Gastrocnemius medialis (tissue), 4 donors: ENCODE data around the gene TFCP2. TPM values are rescaled to one million over a fixed set of nuclear protein-coding genes. Genes with fewer than 3 reads are reported as not detected.

Experiments
- ATAC-seq, 2 donors: fragments of 150-250 bp; one replicate each; pipeline ENCODE4 v1.9.1; 2016
- DNase-seq, 2 donors: peaks; one replicate each; pipeline ENCODE4 v3.0.0-alpha.2; 2019
- H3K27ac ChIP-seq, 4 donors: fragments of 200-600 bp; sonication (generic); 1 replicate in 1 of 4; 2 replicates in 3 of 4; pipeline ENCODE4 v1.5.1; 2016 to 2018; ENCODE audit warnings: mild to moderate bottlenecking in 2 of 4, moderate library complexity in 1 of 4
- H3K27me3 ChIP-seq, 3 donors: fragments of 200-600 bp; sonication (generic) in 2 of 3; 1 replicate in 1 of 3; 2 replicates in 2 of 3; pipeline versions ENCODE4 v1.5.1 to v1.6.0; 2016 to 2019; ENCODE audit warnings: mild to moderate bottlenecking in 1 of 3, moderate library complexity in 1 of 3
- H3K36me3 ChIP-seq, 2 donors: fragments of 200-600 bp; sonication (generic) in 1 of 2; one replicate each; pipeline ENCODE4 v1.5.1; 2017 to 2018
- H3K4me1 ChIP-seq, 2 donors: fragments of 200-600 bp; sonication (generic) in 1 of 2; one replicate each; pipeline ENCODE4 v1.5.1; 2016 to 2017; ENCODE audit warnings: mild to moderate bottlenecking in 2 of 2
- H3K4me3 ChIP-seq, 4 donors: fragments of 200-600 bp; sonication (generic) in 3 of 4; 1 replicate in 1 of 4; 2 replicates in 3 of 4; pipeline ENCODE4 v1.5.1; 2016 to 2019; ENCODE audit warnings: mild to moderate bottlenecking in 2 of 4
- H3K9me3 ChIP-seq, 3 donors: fragments of 200-600 bp; sonication (generic) in 2 of 3; 1 replicate in 1 of 3; 2 replicates in 2 of 3; pipeline ENCODE4 v1.5.1; 2016 to 2019
- CTCF ChIP-seq, 5 experiments: fragments of 450-650 bp in 3 of 5; fragments of 200-600 bp in 2 of 5; sonication (generic) in 2 of 5; IDR thresholded peaks in 4 of 5; conservative IDR thresholded peaks in 1 of 5; 1 replicate in 4 of 5; 2 replicates in 1 of 5; pipeline ENCODE4 v1.5.1; 2016 to 2019; ENCODE audit warnings: antibody characterized with exemption in 5 of 5, mild to moderate bottlenecking in 3 of 5, moderate library complexity in 3 of 5
- POLR2A ChIP-seq, 2 donors: fragments of 450-650 bp; IDR thresholded peaks; one replicate each; pipeline ENCODE4 v1.6.1; 2017; ENCODE audit warnings: antibody characterized with exemption in 2 of 2, mild to moderate bottlenecking in 2 of 2, moderate library complexity in 2 of 2
- in situ Hi-C, 4 donors: fragments of 200-750 bp; cut with MboI; loops; one replicate each; pipeline versions ENCODE4 v1.15.0 to v1.8.0; 2017; ENCODE audit warnings: low sequenced_read_pairs in 4 of 4
- intact Hi-C: fragments of 100-400 bp; cut with DNase I; formaldehyde crosslinking; loops from one replicate; pipeline ENCODE4 v1.15.1; 2023; ENCODE audit warnings: low total_unique reads
- total RNA-seq, 4 donors: library from RNA; depleted of rRNA; stranded (reverse); fragments of >200 nt; gene quantifications; one replicate each; pipeline versions ENCODE4 v1.1.0 to v1.2.3, GENCODE V29; 2016

The TFCP2 gene
- total RNA-seq, 4 donors from 2014 or later = 8.9 to 14.2 (median 10.8) TPM

- H3K4me1 ChIP-seq = peaks cover 23 to 25% of the 10 kb centered on the region in 2 donors
- H3K27me3 ChIP-seq = no peaks in the 10 kb centered on the region
- H3K27ac ChIP-seq = no peak overlapping the region
- DNase-seq (no peak), ATAC-seq (no peak)
- intact Hi-C loops = loop anchor here (1.0 to 10.0 kb wide), 3 partner anchors 9 to 92 kb away; partner anchors contain the start of gene CSRNP2
- in situ Hi-C loops = loop anchor here in 1 of 4 donors (10.0 kb wide), 1 partner anchor 60 kb away; the partner anchor contains the start of gene DAZAP2
- TF ChIP-seq CTCF (IDR thresholded peaks at IDR 0.05 in 4 of 5, conservative IDR thresholded peaks at IDR 0.05 in 1 of 5) (no peak), POLR2A (IDR thresholded peaks at IDR 0.05) (no peak)
- H3K9me3 ChIP-seq = no peaks in the 10 kb centered on the region
- no peak overlapping the region for H3K4me3 ChIP-seq
- H3K36me3 ChIP-seq = no peaks in the 10 kb centered on the region
These were observed 1.6 kb upstream of the TFCP2 start for GRCh38 chr12:51174501-51174900.

GRCh38 chr12:51171884-51172514 lies 936 bp downstream of the TFCP2 start:
- Histone ChIP-seq H3K4me1 (peaks cover 28 to 30% of the 10 kb centered on the region in 2 donors), H3K9me3 (no peaks in the 10 kb centered on the region), H3K4me3 (peak overlapping the region; percentile 79 to 92 (median 88)), H3K36me3 (no peaks in the 10 kb centered on the region), H3K27ac (peak overlapping the region; percentile 93 to 99 (median 96)), H3K27me3 (no peaks in the 10 kb centered on the region)
- ATAC-seq = peak; percentile 6 to 13
- in situ Hi-C loops (loop anchor here in 1 of 4 donors (10.0 kb wide), 1 partner anchor 63 kb away; the partner anchor contains the start of gene DAZAP2), intact Hi-C loops (loop anchor here (5.0 to 10.0 kb wide), 2 partner anchors 47 to 90 kb away; partner anchors contain the start of gene CSRNP2)
- TF ChIP-seq CTCF (IDR thresholded peaks at IDR 0.05 in 4 of 5, conservative IDR thresholded peaks at IDR 0.05 in 1 of 5) = no peak
- TF ChIP-seq POLR2A (IDR thresholded peaks at IDR 0.05) = no peak
- no peak for DNase-seq

DNA sequence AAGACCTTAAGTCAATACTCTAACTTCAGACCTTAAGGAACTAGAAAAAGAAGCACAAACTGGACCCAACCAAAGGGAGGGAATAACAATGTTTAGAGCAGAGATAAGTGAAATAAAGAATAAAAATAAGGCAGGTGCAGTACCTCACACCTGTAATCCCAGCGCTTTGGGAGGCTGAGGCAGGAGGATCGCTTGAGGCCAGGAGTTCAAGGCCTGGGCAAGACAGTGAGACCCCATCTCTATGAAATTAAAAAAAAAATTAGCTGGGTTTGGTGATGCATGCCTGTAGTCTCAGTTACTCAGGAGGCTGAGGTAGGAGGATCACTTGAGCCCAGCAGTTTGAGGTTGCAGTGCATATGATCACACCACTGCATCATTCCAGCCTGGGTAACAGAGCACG lies 9.1 kb downstream of the TFCP2 start:
- TF ChIP-seq CTCF (IDR thresholded peaks at IDR 0.05 in 4 of 5, conservative IDR thresholded peaks at IDR 0.05 in 1 of 5) (no peak), POLR2A (IDR thresholded peaks at IDR 0.05) (no peak)
- peaks cover 0 to 3% of the 10 kb centered on the region in 2 donors for H3K4me1 ChIP-seq
- intact Hi-C loops = no loop called here
- ATAC-seq (no peak), DNase-seq (no peak)
- H3K27me3 ChIP-seq = no peaks in the 10 kb centered on the region
- H3K36me3 ChIP-seq = no peaks in the 10 kb centered on the region
- H3K4me3 ChIP-seq = no peak overlapping the region
- no peak overlapping the region for H3K27ac ChIP-seq
- in situ Hi-C loops = no loop called here
- H3K9me3 ChIP-seq = no peaks in the 10 kb centered on the region

- H3K36me3 ChIP-seq = no peaks in the 10 kb centered on the region
- H3K27me3 ChIP-seq = no peaks in the 10 kb centered on the region
- intact Hi-C loops = no loop called here
- no peak for TF ChIP-seq POLR2A (IDR thresholded peaks at IDR 0.05)
- TF ChIP-seq CTCF (IDR thresholded peaks at IDR 0.05 in 4 of 5, conservative IDR thresholded peaks at IDR 0.05 in 1 of 5) = no peak
- no peak overlapping the region for H3K4me3 ChIP-seq
- H3K27ac ChIP-seq = no peak overlapping the region
- in situ Hi-C loops = no loop called here
- no peak for DNase-seq
- ATAC-seq = no peak
- H3K4me1 ChIP-seq = no peaks in the 10 kb centered on the region
- no peaks in the 10 kb centered on the region for H3K9me3 ChIP-seq
These were observed 10.7 kb downstream of the TFCP2 start for GRCh38 chr12:51162217-51162616.
